ENCODE results near the gene VIP.
"Not testable (repeated sequence)": the region's sequence is repeated elsewhere in the genome, so short reads cannot be mapped to it uniquely, and the experiment has no call there.

Gene VIP

GRCh38 chr6:152750694-152751093 lies at the start of gene VIP:
TSS of gene VIP (plus strand) at chr6:152750797. CDS start at chr6:152752178, 1,381 bp downstream.
- no peak for DNase-seq

- no peak for DNase-seq
These were observed 49.3 kb upstream of the VIP start for GRCh38 chr6:152701081-152701862.

- DNase-seq, result no peak
These were observed 48.7 kb upstream of the VIP start for GRCh38 chr6:152701863-152702401.

GRCh38 chr6:152703750-152704149 lies 46.8 kb upstream of the VIP start:
- not testable (repeated sequence) for DNase-seq

GRCh38 chr6:152705327-152705726 lies 45.3 kb upstream of the VIP start:
- no peak for DNase-seq

GRCh38 chr6:152716322-152716721 lies 34.3 kb upstream of the VIP start:
- no peak for DNase-seq

GRCh38 chr6:152720974-152721373 lies 29.6 kb upstream of the VIP start:
- no peak for DNase-seq

- no peak for DNase-seq
These were observed 28.6 kb upstream of the VIP start for GRCh38 chr6:152721956-152722355.

GRCh38 chr6:152723398-152723797 lies 27.2 kb upstream of the VIP start:
- DNase-seq, result no peak

- no peak for DNase-seq
These were observed 24.3 kb upstream of the VIP start for GRCh38 chr6:152726313-152726712.

DNA sequence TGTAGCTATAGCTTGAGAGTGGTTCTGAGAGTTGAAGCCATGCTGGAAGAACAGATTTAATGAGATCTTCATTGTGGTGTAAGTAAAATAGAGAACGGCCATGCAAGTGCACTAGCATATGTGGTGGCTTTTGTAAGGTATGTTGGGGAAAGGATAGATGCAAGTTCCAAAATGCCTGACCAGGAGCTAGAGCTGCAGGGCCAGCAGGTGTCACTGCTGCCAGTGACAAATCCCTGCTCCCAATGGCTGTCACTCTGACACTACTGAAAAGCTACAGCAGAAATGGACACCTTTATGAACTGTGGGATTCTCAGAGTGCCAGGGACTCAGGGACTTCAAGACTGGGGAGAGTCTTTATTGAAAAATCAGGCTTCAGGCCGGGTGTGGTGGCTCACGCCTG lies 23.1 kb upstream of the VIP start:
- DNase-seq, result no peak

GRCh38 chr6:152734630-152735029 lies 16.0 kb upstream of the VIP start:
- DNase-seq, result no peak

- DNase-seq, result no peak
These were observed 13.8 kb upstream of the VIP start for GRCh38 chr6:152736687-152737273.

- no peak for DNase-seq
These were observed 5.0 kb upstream of the VIP start for GRCh38 chr6:152745509-152746171.

DNA sequence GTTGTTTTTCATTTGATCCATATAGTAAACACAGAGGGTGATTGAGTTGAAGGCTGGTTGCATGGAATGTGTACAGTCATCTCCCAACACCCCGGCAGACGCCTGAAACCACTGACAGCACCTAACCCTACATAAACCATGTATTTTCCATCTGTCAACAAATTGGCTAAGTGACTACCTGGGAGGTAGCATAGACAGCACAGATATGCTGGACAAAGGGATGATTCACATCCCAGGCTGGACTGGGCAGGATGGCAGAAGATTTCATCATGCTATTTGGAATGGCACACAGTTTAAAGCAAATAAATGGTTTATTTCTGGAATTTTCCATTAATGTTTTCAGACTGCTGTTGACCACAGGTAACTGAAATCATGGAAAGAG lies 4.4 kb upstream of the VIP start:
- no peak for DNase-seq

GRCh38 chr6:152748843-152749242 lies 1.8 kb upstream of the VIP start:
- no peak for DNase-seq

DNA sequence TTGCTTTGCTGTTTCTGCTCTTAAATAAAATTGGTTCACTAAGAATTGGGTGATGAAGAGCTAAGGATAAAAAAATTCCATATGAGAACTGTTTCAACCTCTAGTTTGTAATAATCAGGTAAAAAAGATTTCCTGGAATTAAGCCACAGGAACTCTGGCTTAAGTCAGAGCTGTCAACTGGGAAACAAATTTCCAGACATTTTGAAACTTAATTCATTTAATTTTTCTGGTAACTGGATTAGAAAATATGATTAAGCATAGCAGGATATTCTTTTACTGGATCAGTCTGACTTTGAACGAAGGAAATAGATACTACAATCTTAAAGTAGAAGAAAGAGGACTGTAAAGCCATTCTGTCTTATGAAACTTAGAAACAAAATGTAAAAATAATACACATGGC lies 1.3 kb upstream of the VIP start:
- no peak for DNase-seq

- DNase-seq, result no peak
These were observed 14.7 kb downstream of the VIP start for GRCh38 chr6:152765331-152765730.

- DNase-seq, result no peak
These were observed 18.6 kb downstream of the VIP start for GRCh38 chr6:152769159-152769558.

- no peak for DNase-seq
These were observed 19.4 kb downstream of the VIP start for GRCh38 chr6:152769993-152770392.

GRCh38 chr6:152771061-152771687 lies 20.6 kb downstream of the VIP start:
- no peak for DNase-seq

DNA sequence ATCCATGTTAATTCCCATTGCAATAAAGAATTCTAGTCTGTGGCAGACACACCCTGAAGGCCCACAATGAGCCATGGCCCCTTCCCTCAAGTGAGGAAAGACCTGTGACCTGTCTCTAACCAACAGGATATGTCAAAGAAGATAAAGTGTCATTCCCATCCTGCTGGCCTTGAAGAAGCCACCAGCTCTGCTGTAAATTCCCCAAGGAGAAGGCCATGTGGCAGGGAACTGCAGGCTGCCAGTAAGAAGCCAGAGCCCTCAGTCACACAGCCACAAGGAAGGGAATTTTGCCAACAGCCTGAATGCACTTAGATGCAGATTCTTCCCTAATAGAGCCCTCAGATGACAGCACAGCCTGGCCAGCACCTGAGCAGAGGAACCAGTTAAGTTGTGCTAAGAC lies 24.8 kb downstream of the VIP start:
- no peak for DNase-seq

GRCh38 chr6:152776833-152777232 lies 26.2 kb downstream of the VIP start:
- no peak for DNase-seq

Measured in NCI-H146 (cell line).